Mucosa of descending colon (tissue), 3 donors: ENCODE measurements around the gene OR5B3. TPM values are rescaled to one million over a fixed set of nuclear protein-coding genes. Genes with fewer than 3 reads are reported as not detected.

Source experiments
- ATAC-seq: fragments of 200-7000 bp; cut with Tn5 transposase; one replicate; pipeline ENCODE4 v1.9.1; 2020; ENCODE audit warnings: mild to moderate bottlenecking, moderate library complexity
- DNase-seq, 3 donors: peaks; one replicate each; pipeline ENCODE4 v3.0.0-alpha.2; 2020
- H3K36me3 ChIP-seq: fragments of 200-600 bp; one replicate; pipeline ENCODE4 v1.8.0; 2021; ENCODE audit warnings: low read depth, mild to moderate bottlenecking
- H3K4me1 ChIP-seq: fragments of 200-600 bp; one replicate; pipeline ENCODE4 v1.8.0; 2021; ENCODE audit warnings: low read depth, mild to moderate bottlenecking
- H3K4me3 ChIP-seq: fragments of 200-600 bp; one replicate; pipeline ENCODE4 v1.8.0; 2021; ENCODE audit warnings: mild to moderate bottlenecking
- H3K9me3 ChIP-seq: fragments of 200-600 bp; one replicate; pipeline ENCODE4 v1.8.0; 2021; ENCODE audit warnings: mild to moderate bottlenecking
- intact Hi-C, 2 donors: fragments of 100-400 bp; cut with DNase I in 1 of 2; cut with micrococcal nuclease in 1 of 2; formaldehyde crosslinking; loops; one replicate each; pipeline versions ENCODE4 v1.11.0 to v1.11.1; 2022; cut with DNase I, micrococcal nuclease
- total RNA-seq, 3 donors: library from RNA; stranded (reverse); fragmentation: NEBNext Ultra II Directional in 2 of 3; extraction: Animal tissue kit (Norgen Biotek cat#: 25700) in 2 of 3; gene quantifications; one replicate each; pipeline versions ENCODE4 v1.2.1 to v1.2.4, GENCODE V29; 2021 to 2023
- TF ChIP-seq, protein P1 (sequence below): fragments of 200-600 bp; IDR thresholded peaks from one replicate; pipeline ENCODE4 v1.8.0; 2022; ENCODE audit warnings: antibody characterized with exemption, mild to moderate bottlenecking
- donor health status: DM: no; HTN: no; CAD: no; lungs with moderate emphysema.
- donor health status: DM: no; HTN: no; CAD: no.
- donor health status: DM: no; HTN: yes; CAD: no.

OR5B3 gene
- total RNA-seq, 3 donors from 2014 or later, result not detected

DNA sequence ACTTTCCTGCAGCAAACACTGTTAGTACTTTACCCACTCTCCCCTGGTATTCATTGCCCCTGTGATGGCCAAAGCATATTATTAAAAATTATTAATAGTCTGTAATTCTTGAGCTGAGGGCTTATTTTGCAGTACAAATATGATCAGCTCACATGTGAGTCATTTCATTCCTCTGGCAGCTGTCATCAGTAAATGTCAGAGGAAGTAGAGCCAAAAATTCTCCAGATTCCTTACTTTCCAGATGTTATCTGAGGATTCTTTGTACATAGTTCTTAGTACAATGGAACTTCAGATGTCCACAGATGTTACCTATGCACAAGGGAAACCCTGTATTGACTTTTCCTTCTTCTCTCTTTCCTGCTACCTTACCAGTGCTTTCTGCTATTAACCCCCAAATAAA is 12.5 kb downstream of the OR5B3 start:
- no peaks in the 10 kb centered on the region for H3K9me3 ChIP-seq
- TF ChIP-seq, protein P1, sequence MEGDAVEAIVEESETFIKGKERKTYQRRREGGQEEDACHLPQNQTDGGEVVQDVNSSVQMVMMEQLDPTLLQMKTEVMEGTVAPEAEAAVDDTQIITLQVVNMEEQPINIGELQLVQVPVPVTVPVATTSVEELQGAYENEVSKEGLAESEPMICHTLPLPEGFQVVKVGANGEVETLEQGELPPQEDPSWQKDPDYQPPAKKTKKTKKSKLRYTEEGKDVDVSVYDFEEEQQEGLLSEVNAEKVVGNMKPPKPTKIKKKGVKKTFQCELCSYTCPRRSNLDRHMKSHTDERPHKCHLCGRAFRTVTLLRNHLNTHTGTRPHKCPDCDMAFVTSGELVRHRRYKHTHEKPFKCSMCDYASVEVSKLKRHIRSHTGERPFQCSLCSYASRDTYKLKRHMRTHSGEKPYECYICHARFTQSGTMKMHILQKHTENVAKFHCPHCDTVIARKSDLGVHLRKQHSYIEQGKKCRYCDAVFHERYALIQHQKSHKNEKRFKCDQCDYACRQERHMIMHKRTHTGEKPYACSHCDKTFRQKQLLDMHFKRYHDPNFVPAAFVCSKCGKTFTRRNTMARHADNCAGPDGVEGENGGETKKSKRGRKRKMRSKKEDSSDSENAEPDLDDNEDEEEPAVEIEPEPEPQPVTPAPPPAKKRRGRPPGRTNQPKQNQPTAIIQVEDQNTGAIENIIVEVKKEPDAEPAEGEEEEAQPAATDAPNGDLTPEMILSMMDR, result no peak
- H3K4me1 ChIP-seq, result no peaks in the 10 kb centered on the region
- intact Hi-C loops, result no loop called here
- no peak for ATAC-seq
- no peak overlapping the region for H3K4me3 ChIP-seq
- no peak for DNase-seq
- H3K36me3 ChIP-seq, result no peaks in the 10 kb centered on the region

DNA sequence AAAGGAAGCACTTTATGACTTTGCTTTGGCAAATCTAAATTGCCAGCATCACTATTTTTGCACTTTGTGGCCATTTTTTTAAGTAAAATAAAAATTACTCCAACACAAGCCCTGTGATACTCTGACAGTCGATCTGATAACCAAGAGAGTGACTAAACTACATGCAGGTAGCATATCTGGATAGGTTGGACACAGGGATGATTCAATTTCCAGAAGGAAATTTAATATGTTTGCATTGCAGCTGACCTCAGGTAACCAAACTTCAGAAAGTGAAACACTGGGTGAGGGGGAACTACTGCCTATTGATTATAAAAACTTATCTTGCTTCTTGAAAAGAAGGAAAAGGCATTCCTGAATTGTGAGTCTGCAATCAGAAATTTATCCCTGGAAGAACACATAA is 13.9 kb downstream of the OR5B3 start:
- Histone ChIP-seq H3K36me3 (no peaks in the 10 kb centered on the region), H3K9me3 (no peaks in the 10 kb centered on the region), H3K4me3 (no peak overlapping the region), H3K4me1 (no peaks in the 10 kb centered on the region)
- DNase-seq (no peak), ATAC-seq (no peak)
- intact Hi-C loops, result no loop called here
- TF ChIP-seq, protein P1, result no peak

DNA sequence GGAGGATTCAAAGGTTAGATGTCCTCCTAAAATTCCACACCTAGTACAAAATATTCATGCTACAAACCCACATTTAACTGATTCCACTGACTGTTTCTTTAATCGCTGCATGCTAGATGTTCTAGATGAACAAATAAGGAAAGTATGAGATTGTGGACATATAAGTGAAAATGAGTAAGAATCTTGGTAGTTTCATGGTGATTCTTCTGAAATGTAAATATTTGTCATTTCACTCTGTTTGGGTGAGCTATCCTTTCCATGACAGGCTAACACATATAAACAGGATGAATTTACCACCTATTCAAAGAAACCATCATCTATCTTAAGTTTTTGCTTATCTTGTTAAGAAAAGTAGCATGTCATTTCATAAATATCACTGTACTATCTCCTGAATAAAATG is 14.8 kb downstream of the OR5B3 start:
- DNase-seq (no peak), ATAC-seq (no peak)
- Histone ChIP-seq H3K4me1 (no peaks in the 10 kb centered on the region), H3K36me3 (no peaks in the 10 kb centered on the region), H3K9me3 (no peaks in the 10 kb centered on the region), H3K4me3 (no peak overlapping the region)
- intact Hi-C loops, result no loop called here
- TF ChIP-seq, protein P1, result no peak

DNA sequence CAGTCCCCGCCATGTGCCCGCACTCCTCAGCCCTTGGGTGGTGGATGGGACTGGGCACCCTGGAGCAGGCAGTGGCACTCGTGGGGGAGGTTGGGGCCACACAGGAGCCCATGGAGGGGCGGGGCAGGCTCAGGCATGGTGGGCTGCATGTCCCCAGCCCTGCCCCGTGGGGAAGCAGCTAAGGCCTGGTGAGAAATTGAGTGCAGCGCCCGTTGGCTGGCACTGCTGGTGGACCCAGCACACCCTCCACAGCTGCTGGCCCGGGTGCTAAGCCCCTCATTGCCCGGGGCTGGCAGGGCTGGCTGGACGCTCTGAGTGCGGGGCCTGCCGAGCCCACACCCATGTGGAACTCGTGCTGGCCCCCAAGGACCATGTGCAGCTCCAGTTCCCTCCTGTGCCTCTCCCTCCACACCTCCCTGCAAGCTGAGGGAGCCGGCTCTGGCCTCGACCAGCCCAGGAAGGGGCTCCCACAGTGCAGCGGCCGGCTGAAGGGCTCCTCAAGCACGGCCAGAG is 16.1 kb downstream of the OR5B3 start:
- Histone ChIP-seq H3K36me3 (no peaks in the 10 kb centered on the region), H3K4me1 (no peaks in the 10 kb centered on the region), H3K9me3 (no peaks in the 10 kb centered on the region), H3K4me3 (no peak overlapping the region)
- ATAC-seq (no peak), DNase-seq (peak in 1 of 3 donors; percentile 39)
- intact Hi-C loops, result no loop called here
- TF ChIP-seq, protein P1, result no peak

DNA sequence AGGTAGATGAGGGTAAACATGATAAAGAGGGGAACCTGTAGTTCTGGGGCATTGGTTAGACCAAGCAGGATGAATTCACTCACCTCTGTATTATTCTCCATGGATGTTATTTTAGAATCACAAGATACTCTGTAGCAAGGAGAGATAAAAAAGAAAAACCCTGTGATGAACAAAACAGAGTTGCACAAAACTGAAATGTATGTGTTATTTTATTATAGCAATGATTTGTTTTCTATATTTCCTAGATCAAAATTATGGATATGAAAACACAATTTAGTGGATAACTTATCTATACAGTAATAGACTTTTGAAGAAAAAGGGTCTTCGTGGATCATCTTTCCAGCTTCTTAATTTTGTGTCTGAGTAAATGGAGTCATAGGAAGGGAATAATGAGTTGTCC is 47.7 kb downstream of the OR5B3 start, which contains the start of gene OR5B17:
Gene OR5B17, minus strand, starts transcription at position 101 of the 400 bp plus-strand sequence. Its CDS starts 0 bp downstream, at position 101.
- Histone ChIP-seq H3K4me3 (no peak within 1 kb of the TSS), H3K4me1 (no peaks in the 10 kb centered on the region)

More for the DNA sequence above, 47.7 kb downstream of the OR5B3 start, which contains the start of gene OR5B17:
- ATAC-seq, result no peak
- intact Hi-C loops, result no loop called here
- no peaks in the 10 kb centered on the region for H3K36me3 ChIP-seq
- DNase-seq, result no peak
- H3K9me3 ChIP-seq, result no peaks in the 10 kb centered on the region
- TF ChIP-seq, protein P1, result no peak
